Urinary bladder (tissue), 4 donors: Measurements from ENCODE around the gene WRAP73. TPM values are rescaled to one million over a fixed set of nuclear protein-coding genes. Genes with fewer than 3 reads are reported as not detected.
A peak's percentile ranks its signal among the peaks of the same experiment; 100 is the strongest.

Experiments
- DNase-seq: peaks from one replicate; pipeline ENCODE4 v3.0.0-alpha.2; 2015; ENCODE audit errors: extremely low spot score
- H3K27ac ChIP-seq: one replicate; pipeline ENCODE4 v1.5.1; 2013; ENCODE audit warnings: low read depth, mild to moderate bottlenecking, moderate library complexity
- H3K36me3 ChIP-seq: one replicate; pipeline ENCODE4 v1.6.1; 2013; ENCODE audit warnings: mild to moderate bottlenecking, moderate library complexity; ENCODE audit not compliant: insufficient read depth
- H3K4me1 ChIP-seq: one replicate; pipeline ENCODE4 v1.6.1; 2013; ENCODE audit warnings: mild to moderate bottlenecking, moderate library complexity; ENCODE audit not compliant: insufficient read depth
- H3K4me3 ChIP-seq: one replicate; pipeline ENCODE4 v1.5.1; 2013; ENCODE audit warnings: low read depth, low read length
- WGBS: extraction: QIAGEN DNeasy Blood & Tissue Kit; methylation state at CpG from one replicate; pipeline ENCODE4 v1.1.7; 2013; 5-methylcytosine and 5-hydroxymethylcytosine counted together
- polyA plus RNA-seq: library from polyadenylated mRNA; stranded (reverse); fragments of 200-250 nt; gene quantifications from one replicate; pipeline ENCODE4 v1.2.3, GENCODE V29; 2013
- total RNA-seq: library from RNA; depleted of rRNA; stranded (reverse); fragments of >200 nt; gene quantifications from one replicate; pipeline ENCODE4 v1.2.3, GENCODE V29; 2014
- donor health status: healthy with polysubstance abuse.
- donor health status: healthy.

WRAP73 gene
- total and polyA plus RNA-seq, 2 donors, result 8.1 to 21.2 TPM

- 20% methylated on average over 21 of the region's 21 CpGs for WGBS
- no peaks in the 10 kb centered on the region for H3K36me3 ChIP-seq
Observed at GRCh38 chr1:3618881-3619671, 30.8 kb downstream of the WRAP73 start.

GRCh38 chr1:3618531-3618880, 31.4 kb downstream of the WRAP73 start:
- Histone ChIP-seq H3K4me1 (no peaks in the 10 kb centered on the region), H3K36me3 (no peaks in the 10 kb centered on the region), H3K4me3 (no peak overlapping the region), H3K27ac (no peak overlapping the region)
- DNase-seq, result no peak
- WGBS, result 73% methylated on average over 9 of the region's 9 CpGs

More at GRCh38 chr1:3618881-3619671, 30.8 kb downstream of the WRAP73 start:
- no peak overlapping the region for H3K27ac ChIP-seq
- H3K4me1 ChIP-seq, result no peaks in the 10 kb centered on the region
- no peak overlapping the region for H3K4me3 ChIP-seq
- DNase-seq, result peak; percentile 59

- no peak for DNase-seq
- no peak overlapping the region for H3K4me3 ChIP-seq
- H3K36me3 ChIP-seq, result no peaks in the 10 kb centered on the region
- H3K4me1 ChIP-seq, result no peaks in the 10 kb centered on the region
- WGBS, result 84% methylated on average over 18 of the region's 18 CpGs
- no peak overlapping the region for H3K27ac ChIP-seq
Observed at GRCh38 chr1:3617806-3618345, 32.0 kb downstream of the WRAP73 start.

DNA sequence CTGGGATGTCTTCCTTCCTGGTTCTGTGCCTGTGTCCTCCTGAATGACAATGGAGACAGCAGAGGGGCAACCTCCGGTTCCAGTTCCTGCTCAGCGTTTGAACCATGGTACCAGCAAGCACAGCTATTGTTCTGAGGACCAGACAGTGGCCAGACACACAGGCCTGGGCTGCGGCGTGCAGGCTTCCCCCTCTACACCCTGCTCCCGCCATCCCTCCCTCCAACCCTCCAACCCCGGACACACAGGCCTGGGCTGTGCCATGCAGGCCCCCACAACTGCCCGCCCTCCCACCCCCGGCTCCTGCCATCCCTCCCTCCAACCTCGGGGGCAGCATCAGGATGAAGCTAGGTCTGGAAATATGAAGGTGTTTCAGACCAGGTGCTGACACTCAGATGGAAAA, 33.0 kb downstream of the WRAP73 start:
- Histone ChIP-seq H3K36me3 (no peaks in the 10 kb centered on the region), H3K4me1 (no peaks in the 10 kb centered on the region), H3K4me3 (no peak overlapping the region), H3K27ac (no peak overlapping the region)
- no peak for DNase-seq
- WGBS, result 83% methylated on average over 9 of the region's 9 CpGs

- H3K36me3 ChIP-seq, result no peaks in the 10 kb centered on the region
- no peak for DNase-seq
- no peak overlapping the region for H3K27ac ChIP-seq
- H3K4me1 ChIP-seq, result no peaks in the 10 kb centered on the region
- H3K4me3 ChIP-seq, result no peak overlapping the region
- WGBS, result 61% methylated on average over 20 of the region's 20 CpGs
Observed at GRCh38 chr1:3614755-3615742, 34.9 kb downstream of the WRAP73 start.

DNA sequence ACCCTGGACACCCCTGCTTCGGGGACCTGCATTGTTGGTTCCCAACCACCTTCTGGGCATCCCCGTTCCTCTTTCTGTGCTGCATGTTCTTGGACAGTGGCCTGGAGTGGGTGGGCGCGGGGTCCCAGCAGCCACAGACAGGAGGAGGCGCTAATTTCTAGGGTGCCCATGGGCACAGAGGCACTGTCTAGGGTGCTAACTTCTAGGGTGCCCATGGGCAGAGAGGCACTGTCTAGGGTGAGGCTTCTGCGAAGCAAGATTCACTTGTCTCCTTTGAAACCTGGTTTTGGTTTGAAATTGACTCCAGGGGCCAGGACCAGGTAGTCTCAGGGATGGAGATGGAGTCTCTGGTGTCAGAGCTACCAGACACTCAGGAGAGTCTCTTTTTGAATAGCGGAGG, 37.8 kb downstream of the WRAP73 start:
- Histone ChIP-seq H3K36me3 (no peaks in the 10 kb centered on the region), H3K4me1 (no peaks in the 10 kb centered on the region), H3K4me3 (no peak overlapping the region), H3K27ac (no peak overlapping the region)
- WGBS, result 68% methylated on average over 7 of the region's 7 CpGs
- DNase-seq, result no peak

- Histone ChIP-seq H3K36me3 (no peaks in the 10 kb centered on the region), H3K4me3 (peak within 1 kb of the TSS; percentile 36)
- DNase-seq, result no peak
Observed at GRCh38 chr1:3611170-3612019, 38.5 kb downstream of the WRAP73 start, which contains the start of gene MEGF6. Gene MEGF6, minus strand, starts transcription at chr1:3611508. Its CDS starts 240 bp downstream, at chr1:3611268.

DNA sequence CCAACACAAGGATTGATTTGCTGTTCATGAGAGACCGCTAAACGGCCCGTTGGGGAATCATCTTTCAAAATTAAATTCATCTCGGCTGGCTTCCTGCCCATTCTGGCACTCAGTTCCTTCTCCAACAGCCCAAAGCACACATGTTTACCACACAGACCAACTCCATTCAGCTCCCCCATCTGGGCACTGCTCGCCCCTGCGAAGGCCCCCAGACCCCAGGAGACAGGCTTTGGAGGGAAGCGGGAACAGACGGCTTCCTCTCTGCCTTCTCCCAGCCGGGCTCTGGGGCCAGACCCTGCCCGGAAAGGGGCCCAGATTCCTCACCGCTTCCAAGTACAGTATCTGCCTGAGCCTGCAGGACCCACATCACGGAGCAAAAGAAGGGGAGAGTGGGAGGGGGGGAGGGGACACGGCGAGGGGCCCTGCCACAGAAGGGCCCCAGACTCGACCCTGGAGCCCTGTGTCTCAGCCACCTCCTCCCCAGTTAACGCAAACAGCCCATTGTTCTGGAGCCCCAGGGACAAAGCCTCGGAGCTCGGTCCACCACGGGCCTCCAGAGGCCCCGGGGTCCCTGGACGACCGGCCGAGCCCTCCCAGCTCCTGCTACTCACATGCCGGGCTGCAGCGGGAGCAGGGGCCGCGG, 39.3 kb downstream of the WRAP73 start:
- WGBS, result 4% methylated on average over 27 of the region's 27 CpGs
- no peak for DNase-seq

More at GRCh38 chr1:3611170-3612019, 38.5 kb downstream of the WRAP73 start, which contains the start of gene MEGF6:
- Histone ChIP-seq H3K4me1 (no peaks in the 10 kb centered on the region), H3K27ac (no peak within 1 kb of the TSS)
- WGBS, result under 1% methylated on average over 87 of the region's 87 CpGs

DNA sequence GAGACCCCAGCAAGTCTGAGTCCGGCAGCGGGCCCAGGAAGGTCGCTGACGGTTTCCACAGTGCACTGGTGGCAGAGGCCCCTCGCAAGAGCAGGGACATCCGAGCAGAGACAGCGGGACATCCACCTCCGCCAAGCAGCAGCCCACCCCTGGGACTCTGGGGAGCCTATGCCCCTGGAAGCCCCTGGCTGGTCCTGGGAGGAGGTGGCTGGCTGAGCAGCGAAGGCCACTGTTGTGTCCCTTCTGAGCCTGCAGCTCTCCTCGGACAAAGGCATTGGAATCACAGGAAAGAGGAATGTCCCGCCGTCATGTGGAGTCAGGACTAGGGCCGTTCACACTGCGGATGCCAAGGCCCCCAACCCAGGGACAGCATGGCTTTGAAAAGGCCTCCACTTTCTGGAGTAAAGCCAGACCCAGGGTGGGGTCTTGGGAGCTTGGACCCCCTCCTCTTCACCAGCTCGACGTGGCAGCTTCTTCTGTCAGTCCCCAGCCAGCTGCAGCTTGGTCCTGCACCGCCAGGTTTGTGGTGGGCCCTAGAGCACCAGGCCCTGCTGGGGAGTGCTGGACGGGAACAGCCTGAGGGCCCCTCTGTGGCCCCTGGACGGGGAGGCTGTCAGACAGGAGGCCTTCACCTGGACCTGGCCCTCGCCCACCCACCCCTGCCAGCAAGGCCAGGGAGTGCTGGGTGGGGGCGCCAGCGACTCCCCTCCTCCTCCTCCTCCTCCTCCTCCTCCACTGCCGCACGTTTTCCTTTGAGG, 40.0 kb downstream of the WRAP73 start:
- no peak overlapping the region for H3K4me3 ChIP-seq
- no peak overlapping the region for H3K27ac ChIP-seq
- no peak for DNase-seq
- no peaks in the 10 kb centered on the region for H3K36me3 ChIP-seq
- no peaks in the 10 kb centered on the region for H3K4me1 ChIP-seq
- 69% methylated on average over 24 of the region's 24 CpGs for WGBS

More for the DNA sequence above, 39.3 kb downstream of the WRAP73 start:
- no peak overlapping the region for H3K27ac ChIP-seq
- H3K4me1 ChIP-seq, result no peaks in the 10 kb centered on the region
- no peaks in the 10 kb centered on the region for H3K36me3 ChIP-seq
- peak overlapping the region; percentile 36 for H3K4me3 ChIP-seq

DNA sequence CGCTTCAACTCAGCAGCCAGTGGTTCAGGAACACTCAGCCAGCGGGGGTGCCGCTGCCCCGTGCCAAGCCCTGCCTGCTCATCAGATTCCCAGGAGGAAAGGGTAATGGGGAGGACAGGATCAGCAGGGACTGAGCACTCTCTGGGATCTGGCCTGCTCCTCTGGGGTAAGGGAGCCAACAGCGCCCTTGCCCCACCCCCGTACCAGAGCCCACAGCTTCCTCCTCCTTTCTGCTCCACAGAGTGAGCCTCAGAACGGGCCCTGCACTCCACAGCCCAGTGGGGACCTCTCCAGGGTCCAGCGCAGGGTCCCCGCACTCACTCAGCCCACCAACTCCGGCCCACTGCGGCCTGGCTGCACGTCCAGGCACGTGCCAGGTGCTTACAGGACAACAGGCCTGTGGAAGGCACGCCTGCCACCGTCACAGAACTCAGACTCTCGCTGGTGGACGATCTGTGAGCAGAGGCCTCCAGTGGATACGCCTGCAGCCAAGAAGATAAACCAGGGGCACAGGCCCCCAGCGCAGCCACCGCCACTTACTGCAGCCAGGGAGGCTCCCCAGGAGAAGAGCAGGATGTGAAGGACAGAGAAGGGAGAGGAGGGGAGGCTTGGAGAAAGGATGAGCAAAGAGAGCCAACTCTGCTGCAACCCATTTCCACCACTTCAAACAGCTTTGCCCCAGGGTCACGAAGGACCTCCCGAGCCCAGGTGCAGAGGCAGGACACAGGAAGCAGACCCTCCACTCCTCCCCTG, 40.7 kb downstream of the WRAP73 start:
- no peaks in the 10 kb centered on the region for H3K36me3 ChIP-seq
- DNase-seq, result no peak
- WGBS, result 77% methylated on average over 22 of the region's 22 CpGs
- no peaks in the 10 kb centered on the region for H3K4me1 ChIP-seq
- H3K4me3 ChIP-seq, result no peak overlapping the region
- no peak overlapping the region for H3K27ac ChIP-seq

DNA sequence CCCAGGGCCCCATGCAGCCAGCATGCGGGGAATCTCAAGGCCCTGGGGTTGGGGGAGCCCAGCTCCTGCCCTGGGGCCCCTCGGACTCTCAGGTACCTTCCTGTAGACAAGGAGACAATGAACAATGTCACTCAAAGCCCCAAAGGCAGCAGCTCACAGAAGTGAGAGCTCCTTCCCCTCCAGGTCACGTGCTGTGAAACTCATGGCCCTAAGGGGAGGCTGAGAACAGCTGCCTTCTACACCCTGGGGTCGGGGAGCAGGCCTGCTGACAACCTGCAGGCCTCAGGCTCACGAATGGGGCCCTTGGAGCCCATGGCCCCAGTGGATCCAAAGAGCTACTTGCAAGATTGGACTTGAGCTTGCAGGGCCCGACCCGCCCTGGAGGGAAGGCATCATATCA, 41.7 kb downstream of the WRAP73 start:
- DNase-seq, result no peak
- no peaks in the 10 kb centered on the region for H3K36me3 ChIP-seq
- H3K4me1 ChIP-seq, result no peaks in the 10 kb centered on the region
- WGBS, result 89% methylated on average over 7 of the region's 7 CpGs
- no peak overlapping the region for H3K27ac ChIP-seq
- H3K4me3 ChIP-seq, result no peak overlapping the region
